H54 (cell line): Measurements from ENCODE around the gene SYT11.
"Not testable (repeated sequence)": the region's sequence is repeated elsewhere in the genome, so short reads cannot be mapped to it uniquely, and the experiment has no call there.

ENCODE experiments used
- DNase-seq: peaks from one replicate; pipeline ENCODE4 v3.0.0; 2011; ENCODE audit warnings: low spot score, mixed read lengths; ENCODE audit not compliant: insufficient read length
- FAIRE-seq: peaks from 3 replicates; lab custom pipeline; 2011; peaks lifted over from hg19 to GRCh38; lab: Jason Lieb, UNC
- POLR2A ChIP-seq: IDR thresholded peaks from 2 replicates; pipeline ENCODE4 v1.6.1; 2011; ENCODE audit warnings: low read depth, mild to moderate bottlenecking, low read length

SYT11 gene

DNA sequence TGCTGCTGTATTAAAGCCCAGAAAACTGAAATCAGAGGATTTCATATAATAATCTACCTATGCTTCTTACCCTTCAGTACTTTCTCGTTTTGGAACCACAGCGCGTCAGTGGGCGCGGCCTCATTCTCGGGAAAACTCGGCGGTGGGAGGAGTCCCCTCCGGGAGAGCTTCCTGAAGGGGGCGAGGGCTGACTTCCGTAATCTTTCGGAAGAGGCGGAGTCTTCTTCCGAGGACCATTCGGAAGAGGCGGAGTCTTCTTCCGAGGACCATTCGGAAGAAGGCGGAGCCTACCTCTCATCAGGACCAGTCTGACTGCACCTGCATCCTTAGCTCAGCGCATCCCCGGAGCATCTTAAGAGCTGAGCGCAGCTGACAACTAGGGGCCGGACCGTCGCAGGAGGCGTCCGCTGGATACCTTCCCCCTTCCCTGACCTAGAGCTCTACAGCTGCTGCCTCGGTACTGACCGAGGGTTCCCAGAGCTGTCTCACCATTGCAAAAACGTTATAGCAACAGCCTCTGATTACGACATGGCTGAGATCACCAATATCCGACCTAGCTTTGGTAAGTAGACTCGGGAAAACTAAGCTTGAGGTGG is at the start of gene SYT11:
SYT11 (plus strand) TSS at position 334 of the 596 bp plus-strand sequence; CDS start at position 529, 195 bp downstream.
- TF ChIP-seq POLR2A, result no peak
- DNase-seq (peak; percentile 80), FAIRE-seq (peak; percentile 55)

GRCh38 chr1:155812878-155813277 is 46.5 kb upstream of the SYT11 start:
- DNase-seq (no peak), FAIRE-seq (no peak)
- TF ChIP-seq POLR2A, result no peak

- no peak for DNase-seq
- no peak for TF ChIP-seq POLR2A
- no peak for FAIRE-seq
Measured at GRCh38 chr1:155813672-155814071, 45.7 kb upstream of the SYT11 start.

GRCh38 chr1:155816351-155816750 is 43.0 kb upstream of the SYT11 start:
- DNase-seq (no peak), FAIRE-seq (no peak)

GRCh38 chr1:155827450-155827849 is 31.9 kb upstream of the SYT11 start:
- DNase-seq, result no peak
- no peak for TF ChIP-seq POLR2A
- no peak for FAIRE-seq

More at GRCh38 chr1:155816351-155816750, 43.0 kb upstream of the SYT11 start:
- no peak for TF ChIP-seq POLR2A

DNA sequence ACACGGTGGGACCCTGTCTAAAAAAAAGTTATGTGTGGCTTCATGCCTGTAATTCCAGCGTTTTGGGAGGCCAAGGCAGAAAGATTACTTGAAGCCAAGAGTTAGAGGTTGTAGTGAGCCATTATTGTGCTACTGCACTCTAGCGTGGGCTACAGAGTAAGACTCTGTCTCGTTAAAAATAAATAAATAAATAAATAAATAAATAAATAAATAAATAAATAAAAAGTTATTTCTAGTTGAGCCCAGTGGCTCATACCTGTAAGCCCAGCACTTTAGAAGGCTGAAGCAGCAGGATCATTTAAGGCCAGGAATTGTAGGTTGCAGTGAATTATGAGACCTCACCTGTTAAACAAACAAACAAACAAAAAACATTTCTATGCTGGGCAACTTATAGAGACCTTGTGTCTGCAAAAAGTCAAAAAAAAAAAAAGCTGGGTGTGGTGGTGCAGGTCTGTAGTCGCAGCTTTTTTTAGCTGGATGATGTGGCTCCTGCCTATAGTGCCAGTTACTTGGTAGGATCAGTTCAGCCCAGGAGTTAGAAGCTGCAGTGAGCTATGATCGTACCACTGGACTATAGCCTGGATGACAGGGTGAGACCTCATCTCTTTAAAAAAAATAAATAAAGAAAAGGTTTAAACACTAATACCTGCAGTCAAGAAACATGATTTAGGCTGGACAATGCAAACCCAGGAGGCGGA is 27.9 kb upstream of the SYT11 start:
- FAIRE-seq, result no peak
- no peak for DNase-seq
- TF ChIP-seq POLR2A, result no peak

DNA sequence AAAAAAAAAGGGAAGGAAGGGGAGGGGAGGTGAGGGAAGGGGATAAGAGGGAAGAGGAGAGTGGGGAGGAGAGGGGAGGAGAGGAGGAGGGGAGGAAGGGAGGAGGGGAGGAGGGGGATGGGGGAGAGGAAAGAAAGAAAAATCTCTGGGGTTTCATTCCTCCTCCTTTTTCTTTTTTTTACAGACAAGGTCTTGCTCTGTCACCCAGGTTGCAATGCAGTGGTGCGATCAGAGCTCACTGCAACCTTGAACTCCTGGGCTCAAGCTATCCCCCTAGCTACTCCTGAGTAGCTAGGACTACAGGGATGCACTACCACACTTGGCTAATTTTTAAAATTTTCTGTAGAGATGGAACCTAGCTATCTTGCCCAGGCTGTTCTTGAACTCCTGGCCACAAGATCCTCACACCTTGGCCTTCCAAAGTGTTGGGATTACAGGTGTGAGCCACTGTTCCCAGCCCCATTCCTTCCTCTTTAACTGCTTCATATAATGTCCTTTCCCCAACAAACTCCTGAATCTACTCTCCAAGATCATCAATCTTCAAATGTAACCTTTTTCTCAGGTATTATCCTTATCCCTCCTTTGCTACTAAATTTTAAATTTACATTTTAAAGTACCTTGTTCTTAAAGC is 25.6 kb upstream of the SYT11 start:
- TF ChIP-seq POLR2A, result no peak
- no peak for DNase-seq
- no peak for FAIRE-seq

- DNase-seq (no peak), FAIRE-seq (no peak)
- no peak for TF ChIP-seq POLR2A
Measured at GRCh38 chr1:155834296-155834926, 25.0 kb upstream of the SYT11 start.

- not testable (repeated sequence) for DNase-seq, FAIRE-seq
Measured at GRCh38 chr1:155834927-155835399, 24.4 kb upstream of the SYT11 start.

DNA sequence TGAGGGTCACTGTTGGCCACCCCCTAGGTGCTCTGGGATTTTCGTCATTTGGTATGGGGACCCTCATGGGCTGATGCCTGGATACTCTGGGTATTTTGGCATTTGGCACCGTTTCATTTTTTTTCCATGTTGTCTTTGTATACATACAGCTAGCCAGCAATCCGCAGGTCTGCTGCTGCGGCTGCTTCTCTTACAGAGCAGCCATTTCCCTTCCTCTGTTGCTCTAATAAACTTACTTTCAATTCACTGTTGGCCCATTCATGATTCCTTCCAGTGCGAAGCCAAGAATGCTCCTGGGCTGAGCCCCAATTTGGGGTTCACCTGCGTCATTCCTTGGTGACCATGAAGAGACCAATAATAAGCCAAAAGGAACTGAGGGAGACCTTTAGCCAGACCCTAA is 23.8 kb upstream of the SYT11 start:
- DNase-seq (no peak), FAIRE-seq (no peak)
- TF ChIP-seq POLR2A, result no peak

DNA sequence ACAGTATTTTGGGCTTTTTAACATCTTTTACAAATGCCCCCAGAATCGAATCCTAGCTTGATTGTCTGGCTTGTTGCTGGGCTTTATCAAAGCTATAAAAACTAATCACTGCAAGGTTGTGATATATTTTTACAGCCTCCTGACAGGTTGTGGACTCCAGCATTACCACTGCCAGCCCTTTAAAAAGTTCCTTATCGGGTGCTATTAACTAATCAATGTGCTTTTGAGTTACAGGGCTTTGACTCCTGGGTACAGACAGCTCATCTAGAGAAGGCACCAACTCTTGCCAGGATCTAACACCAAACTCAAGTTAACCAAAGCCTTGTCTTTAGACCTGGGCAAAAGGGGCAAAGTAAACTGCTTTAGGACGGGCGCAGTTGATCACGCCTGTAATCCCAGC is 19.0 kb upstream of the SYT11 start:
- TF ChIP-seq POLR2A, result no peak
- no peak for DNase-seq
- no peak for FAIRE-seq

- FAIRE-seq (no peak), DNase-seq (no peak)
- no peak for TF ChIP-seq POLR2A
Measured at GRCh38 chr1:155844860-155845421, 14.4 kb upstream of the SYT11 start.

DNA sequence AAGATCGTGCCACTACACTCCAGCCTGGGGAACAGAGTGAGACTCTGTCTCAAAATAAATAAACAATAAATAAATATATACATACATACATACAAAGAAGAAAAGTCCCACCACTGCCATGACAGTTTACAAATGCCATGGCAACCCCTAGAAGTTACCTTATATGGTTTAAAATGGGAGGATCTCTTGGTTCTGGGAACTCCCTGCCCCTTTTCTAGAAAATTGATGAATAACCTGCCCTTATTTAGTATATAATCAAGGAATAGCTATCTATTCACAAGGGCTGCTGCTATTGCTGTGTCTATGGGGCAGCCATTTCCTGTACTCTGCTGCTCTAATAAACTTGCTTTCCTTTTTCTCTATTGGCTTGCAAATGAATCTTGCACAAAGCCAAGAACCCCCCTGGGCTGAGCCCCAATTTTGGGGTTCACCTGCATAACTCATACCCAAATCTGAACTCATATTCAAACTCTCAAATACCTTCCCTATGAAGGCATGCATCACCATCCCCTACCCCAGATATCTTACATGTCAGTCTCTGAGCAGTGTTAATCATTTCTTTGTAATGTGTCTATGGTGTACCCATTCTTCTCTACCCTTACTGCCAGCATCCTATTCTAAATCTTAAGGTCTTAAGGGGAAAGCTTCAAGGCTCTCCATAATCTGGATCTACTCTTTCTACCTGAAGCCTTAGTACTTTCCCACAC is 11.4 kb upstream of the SYT11 start:
- DNase-seq, result no peak
- TF ChIP-seq POLR2A, result no peak
- no peak for FAIRE-seq

DNA sequence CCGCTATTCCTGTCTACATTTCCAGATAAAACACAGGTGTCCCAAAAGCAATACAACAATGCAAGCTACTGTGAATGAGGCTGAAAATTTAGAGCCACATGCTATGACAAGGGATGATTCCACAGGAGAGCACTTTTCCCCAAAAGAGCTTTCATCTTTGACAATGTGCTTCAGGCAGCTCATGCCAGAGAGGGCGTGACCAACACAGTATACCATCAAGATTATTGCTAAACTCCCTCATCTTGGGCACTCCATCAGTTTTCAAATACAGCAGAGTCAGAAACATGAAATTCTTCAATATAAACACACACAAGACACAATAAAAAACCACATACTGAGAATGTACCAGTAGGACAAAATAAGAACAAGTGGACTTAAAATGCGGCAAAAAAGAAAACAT is 9.0 kb upstream of the SYT11 start:
- no peak for TF ChIP-seq POLR2A
- DNase-seq, result no peak
- FAIRE-seq, result no peak
